Endothelial cell of umbilical vein (primary cell): ENCODE measurements around the gene CUL2. TPM values are rescaled to one million over a fixed set of nuclear protein-coding genes. Genes with fewer than 3 reads are reported as not detected.
A peak's percentile ranks its signal among the peaks of the same experiment; 100 is the strongest.

Source experiments
- BruUV-seq: library from RNA; stranded (reverse); fragments of 400-500 nt; replicated peaks from 2 replicates; lab custom pipeline; 2021; lab: Mats Ljungman, UMichigan
- CTCF ChIA-PET: fragments of 300-600, 350-600 bp; sonication (Branson Sonifier 250); formaldehyde crosslinking; loops from one replicate; lab custom pipeline; 2021; ENCODE audit warnings: antibody characterized with exemption, inconsistent platforms; lab: Charles Lee
- POLR2A ChIA-PET: fragments of 300-600, 350-600 bp; sonication (Branson Sonifier 250); formaldehyde crosslinking; loops from one replicate; lab custom pipeline; 2021; ENCODE audit warnings: antibody characterized with exemption, inconsistent platforms; lab: Charles Lee
- DNase-seq: peaks from one replicate; pipeline ENCODE4 v3.0.0-alpha.2; 2011; ENCODE audit warnings: low read depth, low spot score
- FAIRE-seq: peaks from 2 replicates; lab custom pipeline; 2011; peaks lifted over from hg19 to GRCh38; lab: Jason Lieb, UNC
- H2AFZ ChIP-seq: 2 replicates; pipeline ENCODE4 v1.6.0; 2012; ENCODE audit warnings: low read depth, low read length, control low read depth, inconsistent platforms
- H3K27ac ChIP-seq: 2 replicates; pipeline ENCODE4 v1.5.1; 2011; ENCODE audit warnings: low read depth, mild to moderate bottlenecking, control low read depth, low read length, moderate library complexity; ENCODE audit not compliant: insufficient read depth
- H3K27me3 ChIP-seq, 2 experiments: 2 replicates each; pipeline versions ENCODE4 v1.6.0 to v1.6.1; 2011; ENCODE audit warnings: low read length in 2 of 2, mixed read lengths in 1 of 2; ENCODE audit not compliant: control insufficient read depth in 2 of 2, insufficient read depth in 2 of 2
- H3K36me3 ChIP-seq, 2 experiments: 2 replicates in 1 of 2; 3 replicates in 1 of 2; pipeline ENCODE4 v1.5.1; 2011; ENCODE audit warnings: low read length in 2 of 2, mild to moderate bottlenecking in 1 of 2, moderate library complexity in 1 of 2; ENCODE audit not compliant: control insufficient read depth in 2 of 2, insufficient read depth in 2 of 2; ENCODE audit errors: extremely low read depth in 1 of 2
- H3K4me1 ChIP-seq: 3 replicates; pipeline ENCODE4 v1.5.1; 2011; ENCODE audit warnings: mild to moderate bottlenecking, low read length; ENCODE audit not compliant: control insufficient read depth, insufficient read depth; ENCODE audit errors: extremely low read depth
- H3K4me2 ChIP-seq: 2 replicates; pipeline ENCODE4 v1.6.1; 2011; ENCODE audit warnings: low read length, control low read depth, mixed read lengths; ENCODE audit not compliant: insufficient read depth
- H3K4me3 ChIP-seq, 3 experiments: fragments of 200-600 bp in 1 of 3; sonication (generic), shearing (Covaris generic) in 1 of 3; replicated peaks in 1 of 3; 2 replicates each; pipeline ENCODE4 v1.5.1; 2011 to 2016; ENCODE audit warnings: control low read depth in 3 of 3, low read length in 3 of 3, mild to moderate bottlenecking in 2 of 3, inconsistent platforms in 1 of 3, low read depth in 1 of 3, moderate library complexity in 1 of 3; ENCODE audit not compliant: insufficient read depth in 1 of 3
- H3K79me2 ChIP-seq: 2 replicates; pipeline ENCODE4 v1.6.0; 2012; ENCODE audit warnings: low read length, inconsistent platforms; ENCODE audit not compliant: control insufficient read depth, insufficient read depth
- H3K9ac ChIP-seq: replicated peaks from 2 replicates; pipeline ENCODE3; 2011; ENCODE audit warnings: low read length, control low read depth; ENCODE audit not compliant: insufficient read depth; ENCODE audit errors: extremely low read depth
- H3K9me1 ChIP-seq: replicated peaks from 3 replicates; pipeline ENCODE4 v1.6.0; 2011; ENCODE audit warnings: mild to moderate bottlenecking, low read length; ENCODE audit not compliant: control insufficient read depth, insufficient read depth; ENCODE audit errors: extremely low read depth
- H3K9me3 ChIP-seq: replicated peaks from 2 replicates; pipeline ENCODE4 v1.5.1; 2012; ENCODE audit warnings: low read length, inconsistent platforms; ENCODE audit not compliant: control insufficient read depth, insufficient read depth
- H4K20me1 ChIP-seq: replicated peaks from 2 replicates; pipeline ENCODE3; 2011; ENCODE audit warnings: mild to moderate bottlenecking, low read length; ENCODE audit not compliant: control insufficient read depth, insufficient read depth; ENCODE audit errors: extremely low read depth
- EZH2 ChIP-seq: IDR thresholded peaks from 2 replicates; pipeline ENCODE4 v1.6.1; 2012; ENCODE audit warnings: borderline replicate concordance, low read depth, mild to moderate bottlenecking, moderate library complexity, low read length, inconsistent platforms; ENCODE audit not compliant: severe bottlenecking
- FOS ChIP-seq: IDR thresholded peaks from 2 replicates; pipeline ENCODE4 v1.6.1; 2011; ENCODE audit warnings: mild to moderate bottlenecking, low read length, moderate library complexity, borderline replicate concordance; ENCODE audit not compliant: insufficient read depth
- GATA2 ChIP-seq: IDR thresholded peaks from 2 replicates; pipeline ENCODE4 v1.7.0; 2011; ENCODE audit warnings: low read depth, mild to moderate bottlenecking, moderate library complexity, mixed read lengths, low read length; ENCODE audit not compliant: insufficient read length, insufficient read depth
- JUN ChIP-seq: IDR thresholded peaks from 2 replicates; pipeline ENCODE4 v1.6.1; 2011; ENCODE audit warnings: borderline replicate concordance, low read depth; ENCODE audit not compliant: insufficient read length, insufficient read depth
- MYC ChIP-seq: IDR thresholded peaks from one replicate; pipeline ENCODE4 v1.6.1; 2011; ENCODE audit warnings: mild to moderate bottlenecking, low read depth, low read length
- POLR2A ChIP-seq: IDR thresholded peaks from 2 replicates; pipeline ENCODE4 v1.6.1; 2012; ENCODE audit warnings: low read depth, mild to moderate bottlenecking, control low read depth, low read length
- POLR2AphosphoS5 ChIP-seq: IDR thresholded peaks from 2 replicates; pipeline ENCODE4 v1.6.1; 2012; ENCODE audit warnings: low read depth, mild to moderate bottlenecking, control low read depth, low read length, moderate library complexity; ENCODE audit not compliant: insufficient read depth
- dilution Hi-C: fragments of 300-500 bp; cut with MboI; formaldehyde crosslinking; loops from one replicate; pipeline ENCODE4 v1.15.0; 2019; ENCODE audit warnings: low sequenced_read_pairs; ENCODE audit not compliant: extremely low pct_ligation_motif_present
- intact Hi-C: fragments of 100-400 bp; cut with micrococcal nuclease; formaldehyde crosslinking; loops from one replicate; pipeline ENCODE4 v1.10.0; 2022
- polyA plus RNA-seq, 4 experiments: library from polyadenylated mRNA; depleted of rRNA in 3 of 4; stranded (reverse) in 3 of 4; unstranded in 1 of 4; fragments of >200 nt; gene quantifications; 2 replicates each; pipeline versions ENCODE4 v1.2.1 to v1.2.3, GENCODE V29; 2011 to 2012; ENCODE audit warnings: missing spikeins in 1 of 4
- total RNA-seq: library from RNA; stranded (reverse); gene quantifications from 2 replicates; pipeline ENCODE4 v1.2.3, GENCODE V29; 2021
- TF ChIP-seq, protein P1 (sequence below): IDR thresholded peaks from 2 replicates; pipeline ENCODE4 v1.6.1; 2011; ENCODE audit not compliant: insufficient read depth, insufficient read length
- TF ChIP-seq, protein P2 (sequence below), 2 donors: IDR thresholded peaks; 1 replicate in 1 of 2; 2 replicates in 1 of 2; pipeline ENCODE4 v1.5.1; 2011; ENCODE audit warnings: low read length in 2 of 2, mild to moderate bottlenecking in 2 of 2, moderate library complexity in 2 of 2, control low read depth in 1 of 2, inconsistent platforms in 1 of 2, low read depth in 1 of 2; ENCODE audit not compliant: insufficient read depth in 1 of 2; ENCODE audit errors: extremely low read depth in 1 of 2

Gene CUL2
- total and polyA plus RNA-seq, 2 donors (not counting 3 experiments of a cell fraction or from before 2014, with no cell fraction given) = 11.6 to 45.3 TPM

DNA sequence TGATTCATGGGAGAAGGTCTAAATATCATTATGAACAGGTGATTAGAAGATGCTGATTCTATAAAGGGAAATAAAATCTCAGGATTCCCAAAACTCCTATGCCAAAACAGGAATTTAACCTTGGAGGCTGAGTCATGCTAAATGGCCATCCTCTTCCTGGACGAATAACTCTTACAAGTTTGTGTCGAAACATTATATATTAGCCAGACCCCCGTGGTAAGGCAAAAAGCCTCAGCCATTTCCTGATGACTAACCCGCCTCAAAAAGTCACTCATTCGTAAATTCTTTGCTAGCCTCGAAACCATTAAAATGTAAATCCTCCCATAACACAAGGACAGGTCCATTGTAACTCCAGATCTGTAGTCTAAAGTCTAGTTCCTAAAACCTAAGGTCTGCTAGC lies 32.0 kb downstream of the CUL2 start:
- peak; percentile 86 for FAIRE-seq
- Histone ChIP-seq H3K9ac (peak overlapping the region; percentile 69), H3K9me3 (no peaks in the 10 kb centered on the region), H4K20me1 (no peaks in the 10 kb centered on the region), H2AFZ (peak overlapping the region; percentile 25), H3K27ac (peak overlapping the region; percentile 97), H3K36me3 (peaks cover 0 to 8% of the 10 kb centered on the region in 2 experiments), H3K9me1 (no peaks in the 10 kb centered on the region), H3K4me1 (peaks cover 43% of the 10 kb centered on the region), H3K27me3 (no peaks in the 10 kb centered on the region), H3K79me2 (peaks cover 13% of the 10 kb centered on the region), H3K4me2 (peak overlapping the region; percentile 66), H3K4me3 (peak overlapping the region in 1 of 3 experiments; percentile 16)
- dilution Hi-C loops (no loop called here), intact Hi-C loops (loop anchor here (1.0 to 2.0 kb wide), 2 partner anchors 17 to 32 kb away; partner anchors contain the start of gene CUL2)
- POLR2A ChIA-PET = interaction anchor here (0.6 kb wide), 1 partner anchor 255 kb away, joined by 3 read pairs; no protein-coding TSS in a partner anchor
- TF ChIP-seq JUN (peak; percentile 85), EZH2 (no peak), MYC (no peak), POLR2AphosphoS5 (peak; percentile 44), POLR2A (peak; percentile 47), FOS (peak; percentile 98), GATA2 (peak; percentile 32)
- TF ChIP-seq, protein P1, sequence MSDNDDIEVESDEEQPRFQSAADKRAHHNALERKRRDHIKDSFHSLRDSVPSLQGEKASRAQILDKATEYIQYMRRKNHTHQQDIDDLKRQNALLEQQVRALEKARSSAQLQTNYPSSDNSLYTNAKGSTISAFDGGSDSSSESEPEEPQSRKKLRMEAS = no peak
- TF ChIP-seq, protein P2, sequence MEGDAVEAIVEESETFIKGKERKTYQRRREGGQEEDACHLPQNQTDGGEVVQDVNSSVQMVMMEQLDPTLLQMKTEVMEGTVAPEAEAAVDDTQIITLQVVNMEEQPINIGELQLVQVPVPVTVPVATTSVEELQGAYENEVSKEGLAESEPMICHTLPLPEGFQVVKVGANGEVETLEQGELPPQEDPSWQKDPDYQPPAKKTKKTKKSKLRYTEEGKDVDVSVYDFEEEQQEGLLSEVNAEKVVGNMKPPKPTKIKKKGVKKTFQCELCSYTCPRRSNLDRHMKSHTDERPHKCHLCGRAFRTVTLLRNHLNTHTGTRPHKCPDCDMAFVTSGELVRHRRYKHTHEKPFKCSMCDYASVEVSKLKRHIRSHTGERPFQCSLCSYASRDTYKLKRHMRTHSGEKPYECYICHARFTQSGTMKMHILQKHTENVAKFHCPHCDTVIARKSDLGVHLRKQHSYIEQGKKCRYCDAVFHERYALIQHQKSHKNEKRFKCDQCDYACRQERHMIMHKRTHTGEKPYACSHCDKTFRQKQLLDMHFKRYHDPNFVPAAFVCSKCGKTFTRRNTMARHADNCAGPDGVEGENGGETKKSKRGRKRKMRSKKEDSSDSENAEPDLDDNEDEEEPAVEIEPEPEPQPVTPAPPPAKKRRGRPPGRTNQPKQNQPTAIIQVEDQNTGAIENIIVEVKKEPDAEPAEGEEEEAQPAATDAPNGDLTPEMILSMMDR (IDR thresholded peaks at IDR 0.05; ENCODE audit: extremely low read depth in 1 of 2, insufficient read depth in 1 of 2, low read depth in 1 of 2, low read length in 2 of 2) = no peak
- BruUV-seq = no TSS peak
- peak; percentile 85 for DNase-seq
- CTCF ChIA-PET = interaction anchor here (2.0 kb wide), 1 partner anchor 17 kb away, joined by 10 read pairs; no protein-coding TSS in a partner anchor
